ENCODE measurements around the gene IFT43. TPM values are rescaled to one million over a fixed set of nuclear protein-coding genes. Genes with fewer than 3 reads are reported as not detected.

The IFT43 gene
- total RNA-seq, 6 experiments from 2014 or later: 27.1 to 33.4 (median 29.3) TPM

DNA sequence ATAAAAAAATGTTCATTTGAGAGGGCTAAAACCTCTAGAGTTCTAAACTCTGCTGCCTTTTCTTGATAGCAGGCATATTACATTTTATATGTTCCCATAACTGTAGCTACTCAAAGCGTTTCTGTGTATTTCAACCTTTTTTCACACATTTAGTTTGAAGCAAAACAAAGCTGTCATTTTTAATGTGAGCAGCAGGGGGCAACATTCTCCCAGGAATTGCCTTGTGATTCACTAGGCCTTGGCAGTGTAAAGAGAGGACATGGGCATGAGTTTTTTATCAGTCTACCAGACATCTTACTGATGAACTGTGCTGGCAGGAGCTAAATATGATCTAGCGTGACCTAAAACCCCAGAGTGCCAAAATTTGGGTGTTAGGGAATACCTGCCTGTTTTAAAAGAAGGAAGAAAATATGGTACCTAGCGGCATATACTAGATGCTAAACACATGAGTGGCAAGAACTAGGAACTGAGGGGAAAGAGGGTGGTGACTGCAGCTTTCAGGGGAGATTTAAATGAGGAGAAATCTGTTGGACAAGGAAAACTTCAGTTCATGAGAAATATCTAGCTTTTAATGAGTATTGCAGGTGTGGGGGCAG, 65.3 kb downstream of the IFT43 start:
- Mint-ChIP-seq H3K4me3 (no peak overlapping the region), H3K27ac (no peak overlapping the region), H3K9me3 (no peaks in the 10 kb centered on the region), H3K27me3 (ENCODE audit: insufficient read depth) (no peaks in the 10 kb centered on the region), H3K36me3 (ENCODE audit: low read depth) (no peaks in the 10 kb centered on the region), H3K4me1 (ENCODE audit: low read depth) (no peaks in the 10 kb centered on the region)
- peak; percentile 60 for DNase-seq
- TF ChIP-seq, protein P1, sequence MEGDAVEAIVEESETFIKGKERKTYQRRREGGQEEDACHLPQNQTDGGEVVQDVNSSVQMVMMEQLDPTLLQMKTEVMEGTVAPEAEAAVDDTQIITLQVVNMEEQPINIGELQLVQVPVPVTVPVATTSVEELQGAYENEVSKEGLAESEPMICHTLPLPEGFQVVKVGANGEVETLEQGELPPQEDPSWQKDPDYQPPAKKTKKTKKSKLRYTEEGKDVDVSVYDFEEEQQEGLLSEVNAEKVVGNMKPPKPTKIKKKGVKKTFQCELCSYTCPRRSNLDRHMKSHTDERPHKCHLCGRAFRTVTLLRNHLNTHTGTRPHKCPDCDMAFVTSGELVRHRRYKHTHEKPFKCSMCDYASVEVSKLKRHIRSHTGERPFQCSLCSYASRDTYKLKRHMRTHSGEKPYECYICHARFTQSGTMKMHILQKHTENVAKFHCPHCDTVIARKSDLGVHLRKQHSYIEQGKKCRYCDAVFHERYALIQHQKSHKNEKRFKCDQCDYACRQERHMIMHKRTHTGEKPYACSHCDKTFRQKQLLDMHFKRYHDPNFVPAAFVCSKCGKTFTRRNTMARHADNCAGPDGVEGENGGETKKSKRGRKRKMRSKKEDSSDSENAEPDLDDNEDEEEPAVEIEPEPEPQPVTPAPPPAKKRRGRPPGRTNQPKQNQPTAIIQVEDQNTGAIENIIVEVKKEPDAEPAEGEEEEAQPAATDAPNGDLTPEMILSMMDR (IDR thresholded peaks at IDR 0.05): peak; percentile 93

DNA sequence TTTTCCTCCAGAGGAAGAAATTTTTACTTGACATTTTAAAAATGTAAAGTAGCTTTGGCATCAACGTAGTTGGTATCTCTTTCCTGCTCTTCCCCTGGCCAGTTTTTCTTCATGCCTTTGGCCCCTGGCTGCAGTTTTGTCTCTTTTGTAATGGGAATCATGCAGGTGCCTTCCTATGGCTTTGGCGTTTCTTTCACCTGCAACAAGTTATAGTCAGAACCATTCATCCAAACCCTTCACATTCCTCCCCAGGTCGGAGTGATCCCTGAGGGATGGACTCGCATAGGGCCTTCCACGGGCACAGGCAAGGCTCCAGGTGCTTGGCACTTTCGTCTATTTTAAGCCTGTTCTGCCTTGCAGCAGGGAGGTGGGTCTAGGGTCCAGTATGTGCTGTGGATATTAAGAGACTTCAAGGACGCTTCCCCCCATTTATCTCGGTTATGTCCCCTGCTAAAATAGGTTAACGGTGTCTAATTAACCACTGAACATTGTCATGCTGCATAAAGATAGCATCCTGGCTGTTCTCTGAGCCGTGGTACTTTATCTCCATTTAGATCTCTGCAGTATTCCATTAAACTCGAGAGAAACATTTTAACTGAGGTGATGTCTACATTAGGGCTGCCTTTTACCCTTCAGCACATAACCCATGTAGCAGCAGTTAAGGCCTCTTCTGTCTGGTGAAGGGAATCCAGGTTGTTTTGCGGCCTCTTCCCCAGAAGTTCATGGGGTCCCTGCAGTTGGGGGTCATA, 66.3 kb downstream of the IFT43 start:
- H3K4me1 Mint-ChIP-seq (ENCODE audit: low read depth): no peaks in the 10 kb centered on the region

DNA sequence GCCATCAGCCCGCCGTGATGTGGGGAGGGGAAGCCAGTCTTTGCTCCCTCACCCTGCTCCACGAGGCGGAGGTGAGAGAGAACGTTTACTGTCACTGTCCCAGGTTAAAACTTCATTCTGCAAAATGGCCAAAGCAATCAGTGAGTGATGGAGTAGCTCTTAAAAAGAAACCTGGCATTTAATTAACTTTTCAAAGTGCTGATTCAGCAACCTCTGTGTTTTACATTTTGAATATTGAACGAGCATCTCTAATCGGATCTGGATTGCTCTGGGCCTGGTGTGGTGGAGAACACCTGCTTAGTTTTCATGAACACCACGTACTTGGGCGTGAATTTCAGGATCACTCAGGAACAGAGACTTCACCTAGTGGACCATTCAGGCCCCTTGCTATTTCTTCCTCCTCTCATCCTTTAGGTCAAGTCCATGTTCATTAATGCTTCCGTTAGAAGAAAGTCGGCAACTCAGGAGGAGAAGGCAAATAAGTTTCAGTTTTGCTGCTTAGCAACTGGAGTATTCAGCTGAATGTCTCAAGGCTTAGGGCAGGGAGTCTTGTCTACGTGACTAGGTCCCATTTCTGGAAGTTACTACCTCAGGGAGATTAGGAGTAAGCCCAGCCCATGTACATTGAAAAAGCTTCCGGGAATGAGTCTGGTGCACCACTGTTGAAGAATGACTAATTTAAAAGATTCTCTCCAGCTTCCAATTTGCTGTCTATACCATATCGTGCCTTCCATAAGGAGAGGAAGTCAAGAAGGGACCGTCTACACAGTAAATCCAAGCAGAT, 68.2 kb downstream of the IFT43 start:
- Mint-ChIP-seq H3K4me1 (ENCODE audit: low read depth) (no peaks in the 10 kb centered on the region), H3K27me3 (ENCODE audit: insufficient read depth) (no peaks in the 10 kb centered on the region), H3K9me3 (no peaks in the 10 kb centered on the region), H3K27ac (no peak overlapping the region), H3K4me3 (no peak overlapping the region), H3K36me3 (ENCODE audit: low read depth) (no peaks in the 10 kb centered on the region)
- TF ChIP-seq, protein P1 (IDR thresholded peaks at IDR 0.05): no peak
- no peak for DNase-seq

More for the DNA sequence above, 66.3 kb downstream of the IFT43 start:
- no peak for DNase-seq
- Mint-ChIP-seq H3K27me3 (ENCODE audit: insufficient read depth) (no peaks in the 10 kb centered on the region), H3K9me3 (no peaks in the 10 kb centered on the region), H3K36me3 (ENCODE audit: low read depth) (no peaks in the 10 kb centered on the region), H3K27ac (no peak overlapping the region), H3K4me3 (no peak overlapping the region)
- TF ChIP-seq, protein P1 (IDR thresholded peaks at IDR 0.05): no peak

DNA sequence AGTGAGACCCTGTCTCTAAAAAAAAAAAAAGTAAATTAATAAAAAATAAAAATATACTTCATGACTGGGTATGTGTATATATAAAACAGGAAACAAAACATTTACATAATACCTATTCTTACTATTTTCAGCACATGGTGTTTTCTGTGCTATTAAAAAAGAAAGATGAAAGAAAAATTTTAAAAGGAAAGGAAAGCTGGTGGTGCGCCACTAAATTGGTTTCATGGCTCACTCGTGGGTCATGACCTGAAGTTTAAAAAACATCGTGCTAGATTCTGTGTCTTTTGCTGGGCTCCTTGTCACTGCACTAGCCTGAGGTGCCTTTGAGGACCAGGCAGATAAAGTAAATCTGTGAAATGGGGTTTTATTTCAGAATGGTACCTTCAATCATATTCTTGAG, 69.8 kb downstream of the IFT43 start:
- no peaks in the 10 kb centered on the region for H3K9me3 Mint-ChIP-seq
- H3K36me3 Mint-ChIP-seq (ENCODE audit: low read depth): no peaks in the 10 kb centered on the region; the same call in 1 of the 2 replicates
- H3K27me3 Mint-ChIP-seq (ENCODE audit: insufficient read depth): no peaks in the 10 kb centered on the region
- no peak overlapping the region for H3K4me3 Mint-ChIP-seq
- no peaks in the 10 kb centered on the region for H3K4me1 Mint-ChIP-seq (ENCODE audit: low read depth)
- no peak for DNase-seq
- TF ChIP-seq, protein P1 (IDR thresholded peaks at IDR 0.05): no peak
- no peak overlapping the region for H3K27ac Mint-ChIP-seq

DNA sequence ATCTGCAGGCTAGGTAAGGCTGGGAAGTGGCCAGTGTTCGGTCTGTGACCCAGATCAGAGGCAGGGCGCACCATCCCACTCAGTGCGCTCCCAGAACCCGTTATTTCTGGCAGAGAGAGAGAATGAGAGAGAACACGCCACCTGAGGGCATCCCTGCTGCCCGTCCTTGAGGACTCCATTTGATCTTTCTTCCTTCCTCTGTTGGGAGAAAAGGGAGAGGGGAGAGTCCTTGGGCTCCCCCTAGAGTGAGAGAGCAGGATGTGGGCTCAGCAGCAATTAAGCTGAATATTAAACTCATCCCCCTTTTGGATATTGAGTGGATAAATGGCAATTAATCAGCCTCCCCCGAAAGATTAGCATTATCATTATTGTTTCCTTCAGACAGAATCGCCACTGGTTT, 70.6 kb downstream of the IFT43 start:
- no peak overlapping the region for H3K27ac Mint-ChIP-seq
- DNase-seq: no peak
- no peaks in the 10 kb centered on the region for H3K27me3 Mint-ChIP-seq (ENCODE audit: insufficient read depth)

More for the DNA sequence above, 70.6 kb downstream of the IFT43 start:
- Mint-ChIP-seq H3K9me3 (no peaks in the 10 kb centered on the region), H3K4me3 (no peak overlapping the region), H3K36me3 (ENCODE audit: low read depth) (no peaks in the 10 kb centered on the region; the same call in 1 of the 2 replicates), H3K4me1 (ENCODE audit: low read depth) (no peaks in the 10 kb centered on the region)
- TF ChIP-seq, protein P1 (IDR thresholded peaks at IDR 0.05): peak; percentile 65
